NCI-H2196 (cell line): Measurements from ENCODE around the gene CSN3.
"Not testable (repeated sequence)": the region's sequence is repeated elsewhere in the genome, so short reads cannot be mapped to it uniquely, and the experiment has no call there.

Experiments used
- DNase-seq: peaks from one replicate; lab custom pipeline; 2025; ENCODE audit not compliant: unreplicated experiment; lab: John Stamatoyannopoulos, UW

CSN3 gene

GRCh38 chr4:70242297-70242696 is at the start of gene CSN3:
TSS of gene CSN3 (plus strand) at chr4:70242597. CDS start at chr4:70244820, 2,223 bp downstream.
- DNase-seq: not testable (repeated sequence)

DNA sequence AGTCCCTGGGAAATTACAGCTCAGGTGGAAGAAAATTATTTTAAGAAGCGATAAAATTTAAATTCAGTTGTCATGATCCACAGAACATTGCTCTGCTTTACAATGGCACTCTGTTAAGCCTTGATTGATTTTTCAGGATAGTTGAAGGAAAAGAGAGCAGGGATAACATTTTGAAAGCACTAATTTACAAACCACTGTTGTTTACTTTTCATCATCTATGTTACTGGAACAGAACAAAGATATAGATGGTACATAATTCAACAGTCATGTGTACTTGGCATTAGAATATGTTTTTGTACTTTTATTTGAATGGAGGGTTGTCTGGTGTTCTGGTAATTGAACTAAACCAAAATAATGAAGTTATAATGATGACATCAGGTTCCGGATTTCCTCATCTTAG is 49.5 kb upstream of the CSN3 start:
- DNase-seq: no peak

GRCh38 chr4:70195425-70195824 is 47.0 kb upstream of the CSN3 start, which contains the start of gene ODAM:
TSS of gene ODAM (plus strand) at chr4:70195725. CDS start at chr4:70196544, 819 bp downstream.
- DNase-seq: no peak

- DNase-seq: no peak
Measured at GRCh38 chr4:70196857-70197256, 45.5 kb upstream of the CSN3 start.

DNA sequence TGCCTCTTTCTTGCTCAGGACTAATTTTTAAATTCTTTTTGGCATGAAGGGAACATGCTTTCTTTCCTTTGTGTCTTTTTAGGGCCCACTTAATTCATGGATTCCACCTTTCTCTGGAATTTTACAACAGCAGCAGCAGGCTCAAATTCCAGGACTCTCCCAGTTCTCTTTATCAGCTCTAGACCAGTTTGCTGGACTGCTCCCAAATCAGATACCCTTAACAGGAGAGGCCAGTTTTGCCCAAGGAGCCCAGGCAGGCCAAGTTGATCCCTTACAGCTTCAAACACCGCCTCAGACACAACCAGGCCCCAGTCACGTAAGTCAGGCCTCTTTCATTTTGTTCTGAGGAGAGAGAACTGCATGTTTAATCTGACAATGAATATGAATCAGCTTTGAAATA is 44.6 kb upstream of the CSN3 start:
- DNase-seq: no peak

- DNase-seq: no peak
Measured at GRCh38 chr4:70203601-70204000, 38.8 kb upstream of the CSN3 start.

DNA sequence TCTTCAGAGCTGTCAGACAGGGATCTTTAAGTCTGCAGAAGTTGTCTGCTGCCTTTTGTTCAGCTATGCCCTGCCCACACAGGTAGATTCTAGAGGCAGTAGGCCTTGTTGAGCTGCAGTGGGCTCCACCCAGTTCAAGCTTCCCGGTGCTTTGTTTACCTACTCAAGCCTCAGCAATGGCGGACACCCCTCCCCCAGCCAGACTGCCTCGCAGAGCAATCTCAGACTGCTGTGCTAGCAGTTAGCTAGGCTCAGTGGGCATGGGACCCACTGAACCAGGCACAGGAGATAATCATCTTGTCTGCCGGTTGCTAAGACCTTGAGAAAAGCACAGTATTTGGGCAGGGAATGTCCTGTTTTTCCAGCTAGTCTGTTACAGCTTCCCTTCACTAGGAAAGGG is 29.6 kb upstream of the CSN3 start:
- DNase-seq: not testable (repeated sequence)

GRCh38 chr4:70216109-70216508 is 26.3 kb upstream of the CSN3 start:
- not testable (repeated sequence) for DNase-seq

DNA sequence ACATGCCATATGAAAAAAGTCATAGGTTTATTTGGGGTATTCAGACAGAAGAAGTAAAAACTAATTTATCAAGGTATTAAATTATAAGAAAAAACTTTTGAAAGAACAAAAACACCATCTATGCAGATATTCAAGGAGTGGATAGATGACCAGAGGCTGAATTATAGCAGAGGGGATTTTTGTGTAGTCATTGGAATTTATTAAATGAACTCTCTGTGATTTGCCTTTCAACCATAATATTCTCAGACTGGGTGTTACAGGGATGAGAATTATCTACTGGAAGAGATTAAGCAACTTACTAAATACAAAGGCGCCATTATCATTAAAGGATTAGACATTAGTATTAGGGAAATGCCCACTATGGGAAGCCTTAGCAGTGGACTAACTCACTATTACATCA is 25.8 kb upstream of the CSN3 start:
- DNase-seq: not testable (repeated sequence)

DNA sequence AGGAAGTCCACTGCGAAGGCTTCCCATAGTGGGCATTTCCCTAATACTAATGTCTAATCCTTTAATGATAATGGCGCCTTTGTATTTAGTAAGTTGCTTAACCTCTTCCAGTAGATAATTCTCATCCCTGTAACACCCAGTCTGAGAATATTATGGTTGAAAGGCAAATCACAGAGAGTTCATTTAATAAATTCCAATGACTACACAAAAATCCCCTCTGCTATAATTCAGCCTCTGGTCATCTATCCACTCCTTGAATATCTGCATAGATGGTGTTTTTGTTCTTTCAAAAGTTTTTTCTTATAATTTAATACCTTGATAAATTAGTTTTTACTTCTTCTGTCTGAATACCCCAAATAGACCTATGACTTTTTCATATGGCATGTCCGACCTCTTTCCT is 21.0 kb upstream of the CSN3 start:
- DNase-seq: not testable (repeated sequence)

GRCh38 chr4:70221818-70222217 is 20.6 kb upstream of the CSN3 start:
- not testable (repeated sequence) for DNase-seq

GRCh38 chr4:70225824-70226223 is 16.6 kb upstream of the CSN3 start, which contains the start of gene FDCSP:
TSS of gene FDCSP (plus strand) at chr4:70226124. CDS start at chr4:70231195, 5,071 bp downstream.
- DNase-seq: no peak

DNA sequence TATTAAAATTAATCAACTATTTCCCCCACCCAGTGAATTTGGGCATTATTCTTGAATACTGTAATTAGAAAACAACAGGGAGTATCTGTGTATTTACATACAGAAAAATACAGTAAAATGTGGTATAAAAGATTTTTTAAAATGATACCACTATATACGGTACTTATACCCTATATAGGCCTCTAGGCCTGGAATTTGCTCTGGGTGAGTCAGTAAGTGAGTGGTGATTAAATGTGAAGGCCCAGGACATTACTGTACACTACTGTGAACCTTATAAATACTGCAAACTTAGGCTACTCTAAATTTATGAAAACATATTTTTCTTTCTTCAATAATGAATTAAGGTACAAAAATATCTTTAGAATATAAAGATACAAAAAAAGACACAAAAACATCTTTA is 6.3 kb upstream of the CSN3 start:
- no peak for DNase-seq

- no peak for DNase-seq
Measured at GRCh38 chr4:70239131-70239883, 3.1 kb upstream of the CSN3 start.

- DNase-seq: no peak
Measured at GRCh38 chr4:70239884-70240591, 2.4 kb upstream of the CSN3 start.

DNA sequence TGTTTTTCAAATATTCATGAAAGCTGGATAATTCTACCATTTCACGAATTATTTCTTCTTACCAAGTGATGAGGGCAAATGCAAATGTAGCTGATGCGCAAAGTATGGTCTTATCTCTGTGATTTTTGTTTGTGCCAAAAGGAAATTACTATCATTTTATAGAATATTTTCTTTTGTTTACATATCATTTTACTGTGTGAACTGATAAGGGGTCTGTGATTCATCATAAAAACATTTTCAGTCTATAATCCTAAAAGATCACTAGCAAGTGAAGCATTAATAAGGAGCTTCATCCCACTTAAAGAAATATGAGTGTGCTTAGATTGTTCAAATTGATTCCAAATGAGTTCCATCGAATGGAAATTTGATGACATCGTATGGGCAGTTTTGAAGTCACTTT is 694 bp downstream of the CSN3 start:
- DNase-seq: no peak

GRCh38 chr4:70251250-70251944 is 9.0 kb downstream of the CSN3 start:
- no peak for DNase-seq

DNA sequence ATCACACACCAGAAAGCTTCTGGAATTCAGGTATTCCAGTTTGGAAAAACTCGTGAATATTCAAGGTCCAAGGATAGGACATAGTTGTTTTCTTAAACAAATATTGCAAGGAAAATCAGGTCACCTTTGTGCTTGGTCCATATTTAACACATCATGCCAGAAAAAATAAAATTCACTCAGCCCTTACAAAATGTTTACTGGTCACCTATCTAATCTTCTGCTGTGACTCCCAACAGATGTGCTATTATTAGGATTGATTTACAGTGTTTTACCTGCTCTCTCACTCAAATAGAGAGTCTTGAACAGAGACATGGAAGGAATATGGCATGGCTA is 9.5 kb downstream of the CSN3 start:
- no peak for DNase-seq

GRCh38 chr4:70269674-70270073 is 27.3 kb downstream of the CSN3 start:
- no peak for DNase-seq

DNA sequence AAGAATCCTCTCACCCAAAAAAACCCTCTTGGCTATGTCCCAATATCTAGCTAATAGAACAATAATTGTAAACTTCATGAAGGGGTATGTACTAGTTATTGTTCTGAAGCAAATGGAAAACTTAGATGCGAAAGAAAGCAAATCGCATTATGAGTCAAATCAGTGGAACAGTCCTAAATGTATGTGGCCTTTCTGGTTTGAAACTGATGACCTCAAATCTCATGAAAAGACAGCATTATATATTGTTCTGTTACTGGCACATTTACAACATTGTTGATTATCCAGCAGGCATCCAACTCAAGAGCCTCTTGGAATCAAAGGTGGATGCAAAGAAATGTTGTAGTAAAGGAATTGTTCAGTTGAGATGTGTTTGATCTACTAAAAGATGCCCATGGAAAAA is 34.7 kb downstream of the CSN3 start:
- DNase-seq: no peak

- no peak for DNase-seq
Measured at GRCh38 chr4:70280567-70280966, 38.2 kb downstream of the CSN3 start.

DNA sequence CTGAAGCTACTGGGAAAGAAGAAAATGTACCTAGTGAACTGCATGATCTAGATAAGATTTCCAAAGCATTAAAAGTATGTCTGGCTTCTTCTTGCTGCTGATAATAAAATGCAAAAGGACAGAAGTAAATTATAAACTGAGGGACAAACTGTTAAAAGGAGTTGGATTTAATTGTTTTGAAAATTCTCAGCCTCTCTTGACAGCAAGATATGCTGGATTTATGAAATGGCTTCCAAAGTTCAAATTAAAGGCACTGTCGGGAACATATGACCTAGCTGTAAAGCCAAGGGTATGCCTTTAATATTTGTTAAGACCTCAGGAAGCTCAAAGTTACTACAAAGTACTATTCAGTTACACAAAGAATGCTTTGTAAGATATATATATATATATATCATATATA is 46.3 kb downstream of the CSN3 start:
- DNase-seq: no peak
